Endodermal cell (in vitro differentiated cells): ENCODE measurements around the gene SRGAP3. TPM values are rescaled to one million over a fixed set of nuclear protein-coding genes. Genes with fewer than 3 reads are reported as not detected.

Experiments used
- DNase-seq: peaks from one replicate; pipeline ENCODE4 v3.0.0-alpha.2; 2017
- H3K27ac ChIP-seq: 2 replicates; pipeline ENCODE4 v1.5.1; 2013; ENCODE audit warnings: mild to moderate bottlenecking, low read depth, low read length, moderate library complexity
- H3K27me3 ChIP-seq: 2 replicates; pipeline ENCODE4 v1.6.1; 2013; ENCODE audit warnings: mild to moderate bottlenecking, low read length, moderate library complexity; ENCODE audit not compliant: insufficient read depth, control insufficient read depth, poor library complexity, severe bottlenecking
- H3K36me3 ChIP-seq: 2 replicates; pipeline ENCODE4 v1.7.0; 2013; ENCODE audit warnings: mild to moderate bottlenecking, low read length, moderate library complexity; ENCODE audit not compliant: control insufficient read depth, insufficient read depth
- H3K4me1 ChIP-seq: one replicate; pipeline ENCODE4 v1.7.0; 2013; ENCODE audit warnings: low read length; ENCODE audit not compliant: control insufficient read depth, insufficient read depth
- H3K4me3 ChIP-seq: 2 replicates; pipeline ENCODE4 v1.5.1; 2013; ENCODE audit warnings: mild to moderate bottlenecking, low read length, moderate library complexity
- H3K9ac ChIP-seq: 2 replicates; pipeline ENCODE4 v1.6.1; 2013; ENCODE audit warnings: mild to moderate bottlenecking, low read length, moderate library complexity; ENCODE audit not compliant: poor library complexity, severe bottlenecking; ENCODE audit errors: extremely low read depth
- H3K9me3 ChIP-seq: 2 replicates; pipeline ENCODE4 v1.6.1; 2013; ENCODE audit warnings: mild to moderate bottlenecking, low read length, moderate library complexity; ENCODE audit not compliant: control insufficient read depth
- H3K27ac Mint-ChIP-seq: 2 replicates; pipeline ENCODE4 v1.8.0; 2020; ENCODE audit warnings: mixed read lengths
- H3K27me3 Mint-ChIP-seq: 2 replicates; pipeline ENCODE4 v1.8.0; 2021; ENCODE audit warnings: mild to moderate bottlenecking, mixed read lengths; ENCODE audit not compliant: insufficient read depth
- H3K36me3 Mint-ChIP-seq: 2 replicates; pipeline ENCODE4 v1.8.0; 2020; ENCODE audit warnings: low read depth, mixed read lengths
- H3K4me1 Mint-ChIP-seq: 2 replicates; pipeline ENCODE4 v1.8.0; 2020; ENCODE audit warnings: mixed read lengths
- H3K4me3 Mint-ChIP-seq: 2 replicates; pipeline ENCODE4 v1.8.0; 2020; ENCODE audit warnings: mild to moderate bottlenecking, moderate library complexity, mixed read lengths
- H3K9me3 Mint-ChIP-seq: 2 replicates; pipeline ENCODE4 v1.8.0; 2020; ENCODE audit warnings: mild to moderate bottlenecking, mixed read lengths
- CTCF ChIP-seq: fragments of 200-600 bp; sonication (generic); conservative IDR thresholded peaks from 2 replicates; pipeline ENCODE4 v1.5.0; 2021; ENCODE audit warnings: antibody characterized with exemption, mild to moderate bottlenecking
- WGBS, 2 experiments: methylation state at CpG; one replicate each; pipeline versions ENCODE4 v1.1.5 to v1.1.7; 2013; ENCODE audit warnings: missing lambda C conversion rate in 2 of 2, mixed read lengths in 1 of 2; ENCODE audit not compliant: insufficient coverage in 1 of 2, insufficient read length in 1 of 2; 5-methylcytosine and 5-hydroxymethylcytosine counted together
- total RNA-seq, 2 donors: library from RNA; stranded (reverse); fragmentation: NEBNext Ultra II Directional in 1 of 2; extraction: Animal tissue kit (Norgen Biotek cat#: 25700) in 1 of 2; gene quantifications; 2 replicates in 1 of 2; 3 replicates in 1 of 2; pipeline ENCODE4 v1.2.1, GENCODE V29; 2021

SRGAP3 gene
- total RNA-seq, 2 donors from 2014 or later = 5.0 to 8.1 TPM

- no peak overlapping the region for H3K9ac ChIP-seq
- Mint-ChIP-seq H3K27me3 (peaks cover 9% of the 10 kb centered on the region), H3K27ac (no peak overlapping the region), H3K4me3 (no peak overlapping the region), H3K9me3 (no peaks in the 10 kb centered on the region), H3K4me1 (peaks cover 16% of the 10 kb centered on the region), H3K36me3 (no peaks in the 10 kb centered on the region)
- no peaks in the 10 kb centered on the region for H3K9me3 ChIP-seq
- DNase-seq = no peak
- H3K4me1 ChIP-seq = no peaks in the 10 kb centered on the region
- H3K36me3 ChIP-seq = no peaks in the 10 kb centered on the region
- no peaks in the 10 kb centered on the region for H3K27me3 ChIP-seq
- TF ChIP-seq CTCF = no peak
- WGBS, 2 experiments = 92 to 97% methylated on average over 7 to 17 of the region's 17 CpGs
- peak overlapping the region; percentile 3 for H3K27ac ChIP-seq
- no peak overlapping the region for H3K4me3 ChIP-seq
Measured at GRCh38 chr3:9179826-9180763, 69.4 kb downstream of the SRGAP3 start.

GRCh38 chr3:9178697-9179096 is 70.7 kb downstream of the SRGAP3 start:
- no peaks in the 10 kb centered on the region for H3K27me3 ChIP-seq
- 92 to 98% methylated on average over 4 to 6 of the region's 6 CpGs for WGBS, 2 experiments
- Mint-ChIP-seq H3K27me3 (peaks cover 13% of the 10 kb centered on the region), H3K4me1 (peaks cover 15% of the 10 kb centered on the region), H3K36me3 (no peaks in the 10 kb centered on the region), H3K9me3 (no peaks in the 10 kb centered on the region), H3K4me3 (no peak overlapping the region), H3K27ac (no peak overlapping the region)
- no peak overlapping the region for H3K4me3 ChIP-seq
- DNase-seq = no peak
- no peak overlapping the region for H3K9ac ChIP-seq
- no peaks in the 10 kb centered on the region for H3K36me3 ChIP-seq
- TF ChIP-seq CTCF = no peak
- H3K4me1 ChIP-seq = no peaks in the 10 kb centered on the region
- no peaks in the 10 kb centered on the region for H3K9me3 ChIP-seq
- H3K27ac ChIP-seq = no peak overlapping the region

GRCh38 chr3:9175421-9175820 is 74.0 kb downstream of the SRGAP3 start:
- H3K4me1 Mint-ChIP-seq = peaks cover 21% of the 10 kb centered on the region
- DNase-seq = no peak
- Histone ChIP-seq H3K27me3 (no peaks in the 10 kb centered on the region), H3K36me3 (no peaks in the 10 kb centered on the region), H3K4me3 (no peak overlapping the region), H3K9ac (no peak overlapping the region), H3K4me1 (peaks cover 6% of the 10 kb centered on the region), H3K27ac (no peak overlapping the region), H3K9me3 (no peaks in the 10 kb centered on the region)
- WGBS, 2 experiments = 89 to 92% methylated on average over 5 of the region's 5 CpGs
- H3K9me3 Mint-ChIP-seq = no peaks in the 10 kb centered on the region
- no peaks in the 10 kb centered on the region for H3K36me3 Mint-ChIP-seq
- no peak for TF ChIP-seq CTCF
- H3K27ac Mint-ChIP-seq = no peak overlapping the region
- H3K27me3 Mint-ChIP-seq = peaks cover 14% of the 10 kb centered on the region
- no peak overlapping the region for H3K4me3 Mint-ChIP-seq
